ENCODE results near the gene PA2G4. TPM values are rescaled to one million over a fixed set of nuclear protein-coding genes. Genes with fewer than 3 reads are reported as not detected.

The PA2G4 gene
- total RNA-seq, 1 donor from 2014 or later, result 68.0 TPM

DNA sequence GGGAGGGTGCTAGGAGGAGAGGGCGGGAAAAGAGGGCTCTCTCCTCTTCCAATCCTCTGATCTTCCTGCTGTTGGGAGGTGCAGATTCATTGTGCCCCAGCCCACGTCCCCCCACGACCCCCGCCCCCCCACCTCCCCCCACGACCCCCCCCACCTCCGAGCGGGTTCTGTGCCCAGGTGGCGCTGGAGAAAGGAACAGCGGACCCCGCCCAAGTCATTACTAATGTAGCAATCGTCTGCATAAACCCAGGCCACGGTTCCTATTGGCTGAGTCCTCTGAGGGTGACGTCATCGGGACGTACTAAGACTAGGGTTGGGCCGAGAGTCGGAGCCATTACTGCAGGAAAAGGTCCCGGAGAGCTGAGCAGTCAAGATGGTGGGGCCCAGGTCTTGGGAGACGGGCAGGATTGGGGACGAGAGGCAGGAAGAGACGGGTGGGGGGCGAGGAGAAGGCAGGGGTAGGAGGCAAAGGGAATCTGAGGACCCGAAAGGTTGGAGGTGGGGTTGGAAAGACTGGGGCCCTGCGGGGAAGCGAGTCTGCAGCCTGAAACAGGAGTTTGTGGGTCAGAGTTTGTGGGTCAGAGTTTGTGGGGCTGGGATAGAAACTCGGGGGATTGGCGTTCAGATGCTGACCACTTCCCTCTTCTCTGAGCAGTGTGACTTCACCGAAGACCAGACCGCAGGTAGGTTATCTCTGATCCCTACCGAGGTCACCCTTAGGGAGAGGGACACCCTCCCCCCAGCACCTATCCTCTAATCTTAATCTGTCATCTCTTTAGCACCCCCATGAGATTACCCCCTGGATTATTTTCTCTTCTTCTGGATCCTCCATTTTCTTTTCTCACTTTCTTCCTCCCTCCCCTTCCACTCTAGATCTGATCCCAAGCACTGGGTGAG lies 53.9 kb downstream of the PA2G4 start, which contains the start of gene MYL6:
MYL6 (plus strand) TSS at position 331 of the 897 bp plus-strand sequence; CDS start at position 374, 43 bp downstream.
- intact Hi-C loops (cut with DNase I), result loop anchor here (2.0 to 5.0 kb wide), 2 partner anchors 31 to 41 kb away; partner anchors contain the start of genes RPL41 and ZC3H10
- DNase-seq (peak; percentile 97), ATAC-seq (ENCODE audit: poor library complexity) (peak; percentile 90)

DNA sequence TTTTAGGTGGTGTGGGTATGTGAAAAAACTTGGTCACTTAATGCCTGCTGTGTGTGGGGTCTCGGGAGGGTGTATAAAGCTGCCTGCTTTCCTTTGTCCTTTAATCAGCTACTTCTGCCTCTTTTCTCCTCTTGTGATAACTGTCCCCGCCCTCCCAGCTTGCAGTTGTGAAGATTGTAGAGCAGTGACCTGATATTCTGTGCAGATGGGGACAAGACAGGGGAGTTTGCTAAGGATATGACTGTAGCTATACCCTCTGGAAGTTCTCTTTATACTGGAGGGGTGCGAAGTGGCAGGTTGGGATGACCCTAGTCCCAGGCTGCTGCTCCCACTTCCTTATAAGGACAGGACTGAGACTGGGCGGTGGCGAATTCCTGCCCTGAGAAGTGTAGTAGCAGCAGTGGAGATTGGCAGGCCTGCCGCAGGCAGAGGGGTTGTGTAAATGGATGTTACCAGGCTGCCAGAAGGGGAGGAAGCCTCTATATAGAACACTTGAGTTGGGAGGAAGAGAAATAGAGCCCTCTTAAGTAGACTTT lies 54.6 kb downstream of the PA2G4 start:
- intact Hi-C loops (cut with DNase I), result loop anchor here (2.0 to 5.0 kb wide), 2 partner anchors 32 to 42 kb away; partner anchors contain the start of genes RPL41 and ZC3H10
- ATAC-seq (ENCODE audit: poor library complexity) (peak; percentile 75), DNase-seq (peak; percentile 92)

DNA sequence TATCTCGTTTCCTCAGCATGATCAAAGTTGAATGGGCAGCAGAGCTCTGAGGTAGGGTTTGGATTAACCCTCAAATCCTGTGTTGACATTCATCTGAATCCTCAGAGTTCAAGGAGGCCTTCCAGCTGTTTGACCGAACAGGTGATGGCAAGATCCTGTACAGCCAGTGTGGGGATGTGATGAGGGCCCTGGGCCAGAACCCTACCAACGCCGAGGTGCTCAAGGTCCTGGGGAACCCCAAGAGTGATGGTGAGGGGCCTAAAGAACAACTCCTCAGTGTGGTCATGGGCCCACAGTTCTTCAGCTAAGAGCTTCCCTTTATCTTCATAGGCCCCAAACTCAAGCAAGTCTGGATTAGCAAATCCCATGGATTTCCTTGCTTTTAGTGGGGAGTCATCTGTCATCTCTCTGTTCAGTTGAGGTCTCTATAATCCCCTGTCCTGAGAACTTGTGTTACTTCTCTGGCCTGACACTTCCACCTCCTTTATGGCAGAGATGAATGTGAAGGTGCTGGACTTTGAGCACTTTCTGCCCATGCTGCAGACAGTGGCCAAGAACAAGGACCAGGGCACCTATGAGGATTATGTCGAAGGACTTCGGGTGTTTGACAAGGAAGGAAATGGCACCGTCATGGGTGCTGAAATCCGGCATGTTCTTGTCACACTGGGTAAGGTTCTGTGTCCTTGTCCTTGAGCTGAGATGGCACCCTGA lies 55.3 kb downstream of the PA2G4 start:
- intact Hi-C loops (cut with DNase I), result loop anchor here (2.0 to 5.0 kb wide), 2 partner anchors 33 to 42 kb away; partner anchors contain the start of genes RPL41 and ZC3H10
- DNase-seq, result no peak
- no peak for ATAC-seq (ENCODE audit: poor library complexity)

DNA sequence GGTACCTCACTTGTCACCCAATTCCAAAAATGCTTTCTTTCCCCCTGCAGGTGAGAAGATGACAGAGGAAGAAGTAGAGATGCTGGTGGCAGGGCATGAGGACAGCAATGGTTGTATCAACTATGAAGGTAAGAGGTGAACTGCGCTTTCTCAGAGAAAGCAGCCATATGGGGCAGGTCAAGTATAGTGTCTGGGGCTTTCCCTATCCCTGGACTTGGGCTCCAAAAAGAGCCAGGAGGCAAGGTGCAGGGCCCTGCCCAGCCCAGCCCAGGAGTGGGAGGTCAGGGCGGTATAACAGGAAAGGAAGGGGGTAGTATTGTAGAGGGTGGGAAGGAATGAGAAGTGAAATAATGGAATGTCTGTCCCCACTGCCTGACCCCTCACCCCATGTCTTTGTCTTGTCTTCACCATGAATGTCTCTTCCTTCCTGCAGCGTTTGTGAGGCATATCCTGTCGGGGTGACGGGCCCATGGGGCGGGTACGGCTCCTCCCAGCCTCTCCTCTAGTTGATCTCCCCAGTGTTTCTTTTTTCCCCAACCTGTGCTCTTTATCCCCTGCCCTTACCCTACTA lies 55.9 kb downstream of the PA2G4 start:
- DNase-seq (no peak), ATAC-seq (ENCODE audit: poor library complexity) (no peak)
- intact Hi-C loops (cut with DNase I), result no loop called here

DNA sequence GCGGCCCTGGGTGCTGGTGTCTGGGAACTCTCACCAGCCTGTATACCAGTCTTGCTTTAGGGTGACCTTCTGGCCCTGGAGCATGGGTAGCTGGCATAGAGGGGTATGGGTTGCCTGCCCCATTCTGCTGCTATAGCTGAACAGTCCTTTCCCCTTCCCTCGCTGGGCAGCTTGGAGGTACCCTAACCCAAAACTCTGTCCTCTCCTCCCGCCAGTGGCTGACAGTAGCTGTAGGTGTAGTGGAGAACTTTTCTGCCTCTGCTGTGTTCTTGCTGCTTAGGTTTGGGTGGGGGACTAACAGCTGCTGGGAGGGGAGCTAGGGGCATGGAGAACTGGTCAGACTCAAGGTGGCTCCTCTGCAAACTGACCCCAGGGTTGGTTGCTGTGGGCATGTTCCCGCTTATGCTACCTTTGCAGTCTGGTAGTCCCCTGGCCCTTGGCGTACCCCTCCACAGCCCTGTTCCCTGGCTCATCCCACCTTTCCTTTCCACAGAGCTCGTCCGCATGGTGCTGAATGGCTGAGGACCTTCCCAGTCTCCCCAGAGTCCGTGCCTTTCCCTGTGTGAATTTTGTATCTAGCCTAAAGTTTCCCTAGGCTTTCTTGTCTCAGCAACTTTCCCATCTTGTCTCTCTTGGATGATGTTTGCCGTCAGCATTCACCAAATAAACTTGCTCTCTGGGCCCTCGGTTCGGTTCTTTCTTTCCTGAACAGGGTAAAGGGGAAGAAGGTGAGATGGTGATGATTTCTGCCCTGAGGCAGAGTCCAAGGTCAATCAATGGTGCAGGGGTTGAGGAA lies 56.7 kb downstream of the PA2G4 start:
- intact Hi-C loops (cut with DNase I), result no loop called here
- no peak for DNase-seq
- no peak for ATAC-seq (ENCODE audit: poor library complexity)

DNA sequence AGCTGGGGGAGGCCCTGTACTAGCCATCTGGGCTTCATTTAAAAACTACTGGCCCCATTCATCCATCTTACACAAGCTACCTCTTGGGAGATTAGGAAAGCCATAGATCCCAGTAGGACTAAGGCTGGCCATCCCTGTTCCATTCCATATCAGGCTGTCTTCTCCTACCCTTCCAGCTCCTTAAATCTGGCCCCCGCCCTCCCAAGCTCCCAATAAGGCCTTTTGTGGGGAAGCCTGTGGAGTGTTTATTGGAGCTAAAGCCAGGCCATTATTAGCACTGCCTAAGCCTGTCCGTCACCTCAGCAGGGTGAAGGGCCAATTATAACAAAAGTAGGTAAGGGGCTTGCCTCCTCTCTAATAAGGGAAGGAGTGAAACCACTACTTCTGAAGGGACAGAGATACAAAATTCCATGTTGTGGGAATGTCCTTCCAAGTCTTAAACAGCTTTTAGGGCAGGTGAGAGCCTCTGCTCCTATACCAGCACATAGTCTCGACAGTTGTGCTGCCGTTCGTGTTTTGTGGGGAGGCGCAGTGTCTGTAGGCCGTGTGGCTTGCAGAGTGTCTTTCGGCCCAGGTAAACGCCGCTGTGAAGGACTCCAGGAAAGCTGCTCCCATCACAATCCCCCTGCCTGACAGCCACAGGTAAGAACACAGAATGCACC lies 57.5 kb downstream of the PA2G4 start:
- ATAC-seq (ENCODE audit: poor library complexity) (no peak), DNase-seq (no peak)
- intact Hi-C loops (cut with DNase I), result no loop called here

DNA sequence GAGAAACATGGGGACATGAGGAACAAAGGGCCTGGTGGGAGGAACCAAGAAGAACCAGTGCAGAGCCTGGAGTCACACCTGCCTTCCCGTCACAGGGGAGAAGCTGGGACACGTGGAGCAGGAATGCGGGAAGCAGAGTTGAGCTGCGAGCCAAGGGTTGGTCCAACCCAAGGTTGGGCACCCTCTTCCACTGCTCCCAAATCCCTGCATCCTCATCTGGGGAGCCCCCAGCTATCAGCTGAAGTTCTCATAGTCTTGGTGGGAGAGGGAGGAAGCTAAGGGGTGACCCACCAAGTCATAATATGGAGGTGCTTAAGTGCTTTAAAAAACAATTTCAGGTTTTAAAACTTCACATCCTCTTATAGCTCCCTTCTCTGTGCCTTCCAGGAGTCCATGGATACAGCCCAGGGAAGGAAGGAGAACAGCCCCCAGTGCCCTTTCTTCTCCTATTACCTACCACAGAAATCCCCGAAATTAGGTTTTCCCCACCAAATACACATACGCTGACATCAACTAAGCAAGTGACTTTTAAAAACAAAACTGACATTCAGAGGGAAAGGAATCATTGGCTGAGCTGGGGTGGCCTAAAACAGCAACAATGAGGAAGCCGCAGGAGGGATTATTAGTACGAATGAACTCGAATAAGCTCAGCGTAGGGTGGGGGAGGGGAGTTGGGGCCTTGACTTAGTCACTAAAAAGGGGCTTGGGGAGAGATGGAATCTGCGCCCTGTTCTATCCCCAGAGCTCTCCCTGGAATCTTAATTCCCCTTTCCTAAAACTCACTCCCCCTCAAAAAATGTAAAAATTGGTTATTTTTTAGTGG lies 58.3 kb downstream of the PA2G4 start:
- ATAC-seq (ENCODE audit: poor library complexity) (no peak), DNase-seq (no peak)
- intact Hi-C loops (cut with DNase I), result no loop called here

Other genes with a start within 250 kb of the PA2G4 start
- gene PYM1, start 176.7 kb upstream of the PA2G4 start, total RNA-seq, result 14.3 TPM
- gene DGKA, start 173.4 kb upstream of the PA2G4 start, total RNA-seq, result 9.5 TPM
- gene PMEL, start 138.5 kb upstream of the PA2G4 start, total RNA-seq, result 0.83 TPM
- gene CDK2, start 137.7 kb upstream of the PA2G4 start, total RNA-seq, result 7.9 TPM
- gene RAB5B, start 130.5 kb upstream of the PA2G4 start, total RNA-seq, result 111 TPM
- gene SUOX, start 107.3 kb upstream of the PA2G4 start, total RNA-seq, result 29.7 TPM
- gene IKZF4, start 83.5 kb upstream of the PA2G4 start, total RNA-seq, result 7.0 TPM
- gene RPS26, start 62.6 kb upstream of the PA2G4 start, total RNA-seq, result 34.6 TPM
- gene ERBB3, start 24.4 kb upstream of the PA2G4 start, total RNA-seq, result 4.8 TPM
- gene RPL41, start 12.1 kb downstream of the PA2G4 start, total RNA-seq, result 1,888 TPM
- 5.8 TPM for gene ZC3H10, start 13.7 kb downstream of the PA2G4 start, total RNA-seq
- gene ESYT1, start 23.7 kb downstream of the PA2G4 start, total RNA-seq, result 27.0 TPM
- gene MYL6B, start 48.0 kb downstream of the PA2G4 start, total RNA-seq, result 42.7 TPM
- 513 TPM for gene MYL6, start 53.8 kb downstream of the PA2G4 start, total RNA-seq
- 63.4 TPM for gene SMARCC2, start 84.9 kb downstream of the PA2G4 start, total RNA-seq
- gene RNF41, start 117.4 kb downstream of the PA2G4 start, total RNA-seq, result 48.1 TPM
- gene NABP2, start 119.8 kb downstream of the PA2G4 start, total RNA-seq, result 18.8 TPM
- not detected for gene SLC39A5, start 125.5 kb downstream of the PA2G4 start, total RNA-seq
- 24.6 TPM for gene ANKRD52, start 153.8 kb downstream of the PA2G4 start, total RNA-seq
- 153 TPM for gene COQ10A, start 162.4 kb downstream of the PA2G4 start, total RNA-seq
- gene CS, start 195.8 kb downstream of the PA2G4 start, total RNA-seq, result 779 TPM
- 31.2 TPM for gene CNPY2, start 211.4 kb downstream of the PA2G4 start, total RNA-seq
- gene PAN2, start 229.4 kb downstream of the PA2G4 start, total RNA-seq, result 38.6 TPM
- gene IL23A, start 234.3 kb downstream of the PA2G4 start, total RNA-seq, result not detected